Keratinocyte (primary cell): Measurements from ENCODE around the gene DBI. TPM values are rescaled to one million over a fixed set of nuclear protein-coding genes. Genes with fewer than 3 reads are reported as not detected.

Experiments
- DNase-seq: peaks from one replicate; pipeline ENCODE4 v3.0.0-alpha.2; 2011; ENCODE audit warnings: low read depth, missing footprints, low spot score
- FAIRE-seq: peaks from 2 replicates; lab custom pipeline; 2011; peaks lifted over from hg19 to GRCh38; lab: Jason Lieb, UNC
- H2AFZ ChIP-seq: 2 replicates; pipeline ENCODE4 v1.6.0; 2012; ENCODE audit warnings: low read length, control low read depth, inconsistent platforms; ENCODE audit not compliant: control insufficient read depth
- H3K27ac ChIP-seq: 2 replicates; pipeline ENCODE4 v1.5.1; 2011; ENCODE audit warnings: low read length; ENCODE audit not compliant: control insufficient read depth, insufficient read depth
- H3K27me3 ChIP-seq: 3 replicates; pipeline ENCODE4 v1.6.0; 2011; ENCODE audit warnings: low read length; ENCODE audit not compliant: control insufficient read depth, insufficient read depth; ENCODE audit errors: extremely low read depth
- H3K36me3 ChIP-seq, 2 experiments: 2 replicates in 1 of 2; 3 replicates in 1 of 2; pipeline ENCODE4 v1.5.1; 2011; ENCODE audit warnings: low read length in 2 of 2, mild to moderate bottlenecking in 1 of 2; ENCODE audit not compliant: control insufficient read depth in 2 of 2, insufficient read depth in 2 of 2; ENCODE audit errors: extremely low read depth in 1 of 2
- H3K4me1 ChIP-seq: 3 replicates; pipeline ENCODE4 v1.5.1; 2011; ENCODE audit warnings: low read length; ENCODE audit not compliant: control insufficient read depth, insufficient read depth; ENCODE audit errors: extremely low read depth
- H3K4me2 ChIP-seq: 3 replicates; pipeline ENCODE4 v1.6.0; 2011; ENCODE audit warnings: low read depth, low read length; ENCODE audit not compliant: control insufficient read depth, insufficient read depth; ENCODE audit errors: extremely low read depth
- H3K4me3 ChIP-seq, 3 experiments: fragments of 200-600 bp in 1 of 3; sonication (generic) in 1 of 3; 2 replicates in 2 of 3; 3 replicates in 1 of 3; pipeline ENCODE4 v1.5.1; 2011 to 2016; ENCODE audit warnings: low read length in 3 of 3, mild to moderate bottlenecking in 3 of 3, control low read depth in 2 of 3, inconsistent platforms in 1 of 3, low read depth in 1 of 3, mixed read lengths in 1 of 3, mixed run types in 1 of 3, moderate library complexity in 1 of 3; ENCODE audit not compliant: control insufficient read depth in 2 of 3, insufficient read depth in 2 of 3; ENCODE audit errors: extremely low read depth in 1 of 3
- H3K79me2 ChIP-seq: 2 replicates; pipeline ENCODE4 v1.6.0; 2012; ENCODE audit warnings: low read length; ENCODE audit not compliant: control insufficient read depth, insufficient read depth
- H3K9ac ChIP-seq: 3 replicates; pipeline ENCODE4 v1.6.0; 2011; ENCODE audit warnings: low read length; ENCODE audit not compliant: control insufficient read depth, insufficient read depth; ENCODE audit errors: extremely low read depth
- H3K9me1 ChIP-seq: 3 replicates; pipeline ENCODE4 v1.6.0; 2011; ENCODE audit warnings: low read length; ENCODE audit not compliant: control insufficient read depth, insufficient read depth; ENCODE audit errors: extremely low read depth
- H3K9me3 ChIP-seq: 2 replicates; pipeline ENCODE4 v1.5.1; 2012; ENCODE audit warnings: low read depth, low read length; ENCODE audit not compliant: control insufficient read depth
- H4K20me1 ChIP-seq: 3 replicates; pipeline ENCODE4 v1.6.0; 2011; ENCODE audit warnings: low read length; ENCODE audit not compliant: control insufficient read depth, insufficient read depth; ENCODE audit errors: extremely low read depth
- EZH2 ChIP-seq: IDR thresholded peaks from one replicate; pipeline ENCODE4 v1.6.1; 2012; ENCODE audit warnings: inconsistent platforms, mild to moderate bottlenecking, low read length, moderate library complexity
- dilution Hi-C: fragments of 300-500 bp; cut with MboI; formaldehyde crosslinking; loops from one replicate; pipeline ENCODE4 v1.7.0; 2020; ENCODE audit warnings: low sequenced_read_pairs; ENCODE audit not compliant: extremely low pct_ligation_motif_present
- polyA plus RNA-seq, 5 experiments: library from polyadenylated mRNA; depleted of rRNA in 3 of 5; stranded (reverse) in 3 of 5; stranded (forward) in 1 of 5; unstranded in 1 of 5; fragments of >200 nt; gene quantifications; 1 replicate in 1 of 5; 2 replicates in 3 of 5; 3 replicates in 1 of 5; pipeline versions ENCODE4 v1.2.1 to v1.2.3, GENCODE V29; 2011 to 2012; ENCODE audit warnings: missing spikeins in 2 of 5, low read depth in 1 of 5, low replicate concordance in 1 of 5
- TF ChIP-seq, protein P1 (sequence below), 3 experiments: IDR thresholded peaks in 1 of 3; conservative IDR thresholded peaks in 1 of 3; optimal IDR thresholded peaks in 1 of 3; 2 replicates in 2 of 3; 3 replicates in 1 of 3; pipeline versions ENCODE3 to v1.5.1; 2011; ENCODE audit warnings: low read length in 3 of 3, mild to moderate bottlenecking in 3 of 3, moderate library complexity in 2 of 3, control low read depth in 1 of 3, inconsistent platforms in 1 of 3; ENCODE audit not compliant: insufficient read depth in 2 of 3; ENCODE audit errors: extremely low read depth in 1 of 3

The DBI gene
- polyA plus RNA-seq, 1 donor (not counting 4 experiments of a cell fraction or from before 2014, with no cell fraction given): 590 TPM

DNA sequence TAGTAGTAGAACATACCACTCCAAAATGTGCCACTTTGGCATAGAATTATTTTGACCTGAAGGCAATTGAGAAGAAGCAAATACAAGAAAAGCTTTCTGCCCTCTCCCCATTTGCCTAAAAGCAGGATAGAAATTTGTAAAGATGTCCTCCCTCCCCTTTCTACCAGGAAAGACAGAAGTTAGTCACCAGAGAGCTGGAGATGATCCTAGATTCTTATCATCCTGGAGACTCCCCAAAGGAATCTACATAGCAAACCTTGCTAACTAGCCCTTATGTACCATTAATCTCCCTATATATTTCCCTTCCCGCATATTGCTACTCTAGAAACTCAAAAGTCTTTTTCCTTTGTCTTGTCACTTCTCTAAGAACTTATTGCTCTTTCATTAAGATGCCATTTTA is 52.3 kb downstream of the DBI start:
- H3K4me2 ChIP-seq: no peak overlapping the region
- no peaks in the 10 kb centered on the region for H3K27me3 ChIP-seq
- no peaks in the 10 kb centered on the region for H3K79me2 ChIP-seq
- no peaks in the 10 kb centered on the region for H3K9me1 ChIP-seq
- DNase-seq (no peak), FAIRE-seq (no peak)
- TF ChIP-seq, protein P1, sequence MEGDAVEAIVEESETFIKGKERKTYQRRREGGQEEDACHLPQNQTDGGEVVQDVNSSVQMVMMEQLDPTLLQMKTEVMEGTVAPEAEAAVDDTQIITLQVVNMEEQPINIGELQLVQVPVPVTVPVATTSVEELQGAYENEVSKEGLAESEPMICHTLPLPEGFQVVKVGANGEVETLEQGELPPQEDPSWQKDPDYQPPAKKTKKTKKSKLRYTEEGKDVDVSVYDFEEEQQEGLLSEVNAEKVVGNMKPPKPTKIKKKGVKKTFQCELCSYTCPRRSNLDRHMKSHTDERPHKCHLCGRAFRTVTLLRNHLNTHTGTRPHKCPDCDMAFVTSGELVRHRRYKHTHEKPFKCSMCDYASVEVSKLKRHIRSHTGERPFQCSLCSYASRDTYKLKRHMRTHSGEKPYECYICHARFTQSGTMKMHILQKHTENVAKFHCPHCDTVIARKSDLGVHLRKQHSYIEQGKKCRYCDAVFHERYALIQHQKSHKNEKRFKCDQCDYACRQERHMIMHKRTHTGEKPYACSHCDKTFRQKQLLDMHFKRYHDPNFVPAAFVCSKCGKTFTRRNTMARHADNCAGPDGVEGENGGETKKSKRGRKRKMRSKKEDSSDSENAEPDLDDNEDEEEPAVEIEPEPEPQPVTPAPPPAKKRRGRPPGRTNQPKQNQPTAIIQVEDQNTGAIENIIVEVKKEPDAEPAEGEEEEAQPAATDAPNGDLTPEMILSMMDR (optimal IDR thresholded peaks at IDR 0.05 in 1 of 3, IDR thresholded peaks at IDR 0.05 in 1 of 3, conservative IDR thresholded peaks at IDR 0.05 in 1 of 3; ENCODE audit: extremely low read depth in 1 of 3, insufficient read depth in 2 of 3, low read length in 3 of 3): no peak
- TF ChIP-seq EZH2: no peak
- no peak overlapping the region for H3K27ac ChIP-seq
- H3K4me3 ChIP-seq: no peak overlapping the region
- H3K9me3 ChIP-seq: peaks cover 3% of the 10 kb centered on the region
- no peaks in the 10 kb centered on the region for H4K20me1 ChIP-seq
- no peaks in the 10 kb centered on the region for H3K36me3 ChIP-seq
- peaks cover 5% of the 10 kb centered on the region for H3K4me1 ChIP-seq
- H2AFZ ChIP-seq: no peak overlapping the region
- no peak overlapping the region for H3K9ac ChIP-seq
- dilution Hi-C loops: no loop called here

DNA sequence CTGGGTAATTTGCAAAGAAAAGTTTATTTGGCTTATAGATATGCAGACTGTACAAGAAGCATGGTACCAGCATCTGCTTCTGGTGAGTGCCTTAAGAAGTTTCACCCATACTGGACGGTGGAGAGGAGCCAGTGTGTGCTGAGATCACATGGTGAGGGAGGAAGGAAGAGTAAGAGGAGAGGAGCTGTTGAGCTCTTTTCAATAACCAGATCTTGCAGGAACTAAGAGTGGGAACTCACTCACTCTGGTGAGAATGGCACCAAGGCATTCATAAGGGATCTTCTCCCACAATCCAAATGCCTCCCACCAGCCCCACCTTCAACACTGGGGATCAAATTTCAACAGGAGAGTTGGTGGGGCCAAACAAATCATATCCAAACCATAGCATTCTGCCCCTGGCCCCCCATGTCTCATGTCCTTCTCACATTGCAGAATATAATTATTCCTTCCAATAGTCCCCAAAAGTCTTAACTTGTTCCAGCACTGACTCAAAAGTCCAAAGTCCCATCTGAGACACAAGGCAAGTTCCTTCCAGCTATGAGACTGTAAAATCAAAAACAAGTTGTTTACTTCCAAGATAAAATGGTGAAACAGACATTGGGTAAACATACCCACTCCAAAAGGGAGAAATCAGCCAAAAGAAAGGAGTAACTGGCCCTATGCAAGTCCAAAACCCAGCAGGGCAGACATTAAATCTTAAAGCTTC is 53.2 kb downstream of the DBI start:
- H3K79me2 ChIP-seq: no peaks in the 10 kb centered on the region
- H3K27me3 ChIP-seq: no peaks in the 10 kb centered on the region
- DNase-seq: no peak
- no peak overlapping the region for H2AFZ ChIP-seq
- TF ChIP-seq, protein P1 (optimal IDR thresholded peaks at IDR 0.05 in 1 of 3, IDR thresholded peaks at IDR 0.05 in 1 of 3, conservative IDR thresholded peaks at IDR 0.05 in 1 of 3; ENCODE audit: extremely low read depth in 1 of 3, insufficient read depth in 2 of 3, low read length in 3 of 3): no peak
- no peak for TF ChIP-seq EZH2
- H3K4me3 ChIP-seq: no peak overlapping the region
- H3K9me3 ChIP-seq: peaks cover 3% of the 10 kb centered on the region
- H3K4me2 ChIP-seq: no peak overlapping the region
- H3K27ac ChIP-seq: no peak overlapping the region
- no peak for FAIRE-seq
- no peaks in the 10 kb centered on the region for H3K9me1 ChIP-seq
- H3K36me3 ChIP-seq: no peaks in the 10 kb centered on the region
- no peak overlapping the region for H3K9ac ChIP-seq
- no peaks in the 10 kb centered on the region for H4K20me1 ChIP-seq
- peaks cover 5% of the 10 kb centered on the region for H3K4me1 ChIP-seq
- dilution Hi-C loops: no loop called here
